Measurements from ENCODE around the gene KATNIP. TPM values are rescaled to one million over a fixed set of nuclear protein-coding genes. Genes with fewer than 3 reads are reported as not detected.

KATNIP gene
- total RNA-seq, 1 donor from 2014 or later = 26.2 TPM

GRCh38 chr16:27585200-27585599 lies 35.3 kb downstream of the KATNIP start:
- TF ChIP-seq CTCF (IDR thresholded peaks at IDR 0.05; ENCODE audit: unreplicated experiment) = no peak
- DNase-seq (ENCODE audit: low spot score) = no peak
- no peaks in the 10 kb centered on the region for H3K9me3 Mint-ChIP-seq (ENCODE audit: unreplicated experiment)
- H3K4me1 Mint-ChIP-seq (ENCODE audit: unreplicated experiment) = no peaks in the 10 kb centered on the region
- H3K27me3 Mint-ChIP-seq (ENCODE audit: unreplicated experiment) = peaks cover 1% of the 10 kb centered on the region
- no peak overlapping the region for H3K27ac Mint-ChIP-seq (ENCODE audit: unreplicated experiment)
- H3K36me3 Mint-ChIP-seq (ENCODE audit: low read depth, unreplicated experiment) = peaks cover 9% of the 10 kb centered on the region
- no peak overlapping the region for H3K4me3 Mint-ChIP-seq (ENCODE audit: unreplicated experiment)

GRCh38 chr16:27586711-27587110 lies 36.8 kb downstream of the KATNIP start:
- Mint-ChIP-seq H3K9me3 (ENCODE audit: unreplicated experiment) (no peaks in the 10 kb centered on the region), H3K4me1 (ENCODE audit: unreplicated experiment) (peaks cover 6% of the 10 kb centered on the region), H3K36me3 (ENCODE audit: low read depth, unreplicated experiment) (peaks cover 7% of the 10 kb centered on the region), H3K4me3 (ENCODE audit: unreplicated experiment) (no peak overlapping the region), H3K27me3 (ENCODE audit: unreplicated experiment) (peaks cover 1% of the 10 kb centered on the region), H3K27ac (ENCODE audit: unreplicated experiment) (no peak overlapping the region)
- DNase-seq (ENCODE audit: low spot score) = no peak
- TF ChIP-seq CTCF (IDR thresholded peaks at IDR 0.05; ENCODE audit: unreplicated experiment) = no peak

- Mint-ChIP-seq H3K9me3 (ENCODE audit: unreplicated experiment) (no peaks in the 10 kb centered on the region), H3K27me3 (ENCODE audit: unreplicated experiment) (peaks cover 3% of the 10 kb centered on the region), H3K4me1 (ENCODE audit: unreplicated experiment) (peaks cover 6% of the 10 kb centered on the region), H3K27ac (ENCODE audit: unreplicated experiment) (no peak overlapping the region), H3K4me3 (ENCODE audit: unreplicated experiment) (no peak overlapping the region), H3K36me3 (ENCODE audit: low read depth, unreplicated experiment) (peaks cover 13% of the 10 kb centered on the region)
- no peak for TF ChIP-seq CTCF (IDR thresholded peaks at IDR 0.05; ENCODE audit: unreplicated experiment)
- DNase-seq (ENCODE audit: low spot score) = no peak
Measured at GRCh38 chr16:27588057-27588456, 38.1 kb downstream of the KATNIP start.

GRCh38 chr16:27591837-27592236 lies 41.9 kb downstream of the KATNIP start:
- peaks cover 8% of the 10 kb centered on the region for H3K27me3 Mint-ChIP-seq (ENCODE audit: unreplicated experiment)
- no peak for TF ChIP-seq CTCF (IDR thresholded peaks at IDR 0.05; ENCODE audit: unreplicated experiment)
- peaks cover 8% of the 10 kb centered on the region for H3K36me3 Mint-ChIP-seq (ENCODE audit: low read depth, unreplicated experiment)
- peaks cover 15% of the 10 kb centered on the region for H3K4me1 Mint-ChIP-seq (ENCODE audit: unreplicated experiment)
- no peak for DNase-seq (ENCODE audit: low spot score)
- no peak overlapping the region for H3K27ac Mint-ChIP-seq (ENCODE audit: unreplicated experiment)
- no peaks in the 10 kb centered on the region for H3K9me3 Mint-ChIP-seq (ENCODE audit: unreplicated experiment)
- no peak overlapping the region for H3K4me3 Mint-ChIP-seq (ENCODE audit: unreplicated experiment)

- Mint-ChIP-seq H3K27ac (ENCODE audit: unreplicated experiment) (no peak overlapping the region), H3K4me3 (ENCODE audit: unreplicated experiment) (no peak overlapping the region), H3K27me3 (ENCODE audit: unreplicated experiment) (peaks cover 8% of the 10 kb centered on the region), H3K4me1 (ENCODE audit: unreplicated experiment) (peaks cover 20% of the 10 kb centered on the region), H3K9me3 (ENCODE audit: unreplicated experiment) (no peaks in the 10 kb centered on the region), H3K36me3 (ENCODE audit: low read depth, unreplicated experiment) (peaks cover 19% of the 10 kb centered on the region)
- TF ChIP-seq CTCF (IDR thresholded peaks at IDR 0.05; ENCODE audit: unreplicated experiment) = no peak
- no peak for DNase-seq (ENCODE audit: low spot score)
Measured at GRCh38 chr16:27595475-27595874, 45.5 kb downstream of the KATNIP start.

Measured in endothelial cell (in vitro differentiated cells).